Panc1 (cell line): ENCODE results near the gene RAD51C. TPM values are rescaled to one million over a fixed set of nuclear protein-coding genes. Genes with fewer than 3 reads are reported as not detected.
"Not testable (repeated sequence)": the region's sequence is repeated elsewhere in the genome, so short reads cannot be mapped to it uniquely, and the experiment has no call there.

Experiments used
- ATAC-seq: fragments of 200-7000 bp; cut with Tn5 transposase; 2 replicates; pipeline ENCODE4 v1.9.1; 2020; ENCODE audit warnings: mild to moderate bottlenecking, moderate library complexity
- BruUV-seq: library from RNA; stranded (reverse); fragments of 400-500 nt; replicated peaks from 2 replicates; lab custom pipeline; 2021; lab: Mats Ljungman, UMichigan
- CTCF ChIA-PET: fragments of 300-600 bp; sonication (Branson Sonifier 250); formaldehyde crosslinking; loops from one replicate; lab custom pipeline; 2022; ENCODE audit warnings: antibody characterized with exemption; lab: Charles Lee
- POLR2A ChIA-PET: fragments of 300-600 bp; sonication (Branson Sonifier 250); formaldehyde crosslinking; loops from one replicate; lab custom pipeline; 2022; ENCODE audit warnings: antibody characterized with exemption; lab: Charles Lee
- DNase-seq: peaks from one replicate; pipeline ENCODE4 v3.0.0-alpha.2; 2010; ENCODE audit warnings: low read depth, low spot score
- H3K27ac ChIP-seq: 2 replicates; pipeline ENCODE4 v1.5.1; 2011; ENCODE audit warnings: mild to moderate bottlenecking, low read length, inconsistent platforms
- H3K27me3 ChIP-seq: fragments of 200-500 bp; sonication (Bioruptor generic); 2 replicates; pipeline ENCODE4 v1.6.0; 2014; ENCODE audit warnings: low read length, inconsistent platforms; ENCODE audit not compliant: control insufficient read depth, insufficient read depth
- H3K36me3 ChIP-seq: fragments of 200-500 bp; sonication (Bioruptor generic); 2 replicates; pipeline ENCODE4 v1.5.1; 2014; ENCODE audit warnings: inconsistent platforms, mild to moderate bottlenecking, low read length, moderate library complexity; ENCODE audit not compliant: control insufficient read depth, insufficient read depth
- H3K4me1 ChIP-seq: 2 replicates; pipeline ENCODE4 v1.5.1; 2011; ENCODE audit warnings: inconsistent platforms, mild to moderate bottlenecking, low read length, moderate library complexity; ENCODE audit not compliant: control insufficient read depth, insufficient read depth
- H3K4me3 ChIP-seq, 2 experiments: 2 replicates each; pipeline ENCODE4 v1.5.1; 2011 to 2012; ENCODE audit warnings: low read depth in 2 of 2, low read length in 2 of 2, mild to moderate bottlenecking in 2 of 2, inconsistent platforms in 1 of 2, moderate library complexity in 1 of 2
- H3K9me3 ChIP-seq: fragments of 200-500 bp; sonication (Bioruptor generic); 2 replicates; pipeline ENCODE4 v1.5.1; 2014; ENCODE audit warnings: low read depth, mild to moderate bottlenecking, inconsistent platforms, low read length, moderate library complexity; ENCODE audit not compliant: control insufficient read depth, insufficient read depth
- POLR2AphosphoS5 ChIP-seq: IDR thresholded peaks from 2 replicates; pipeline ENCODE4 v1.6.1; 2012; ENCODE audit warnings: mild to moderate bottlenecking, low read depth, low read length, moderate library complexity
- REST ChIP-seq, 2 experiments: IDR thresholded peaks; 2 replicates each; pipeline ENCODE4 v1.6.1; 2011 to 2012; ENCODE audit warnings: low read depth in 2 of 2, control low read depth in 1 of 2, low read length in 1 of 2, mild to moderate bottlenecking in 1 of 2, moderate library complexity in 1 of 2; ENCODE audit not compliant: insufficient read depth in 1 of 2
- SIN3A ChIP-seq: IDR thresholded peaks from 2 replicates; pipeline ENCODE4 v1.6.1; 2012; ENCODE audit warnings: low read depth, mild to moderate bottlenecking, low read length, moderate library complexity, borderline replicate concordance; ENCODE audit not compliant: insufficient read depth
- TCF7L2 ChIP-seq: IDR thresholded peaks from 2 replicates; pipeline ENCODE4 v1.6.1; 2011; ENCODE audit warnings: mild to moderate bottlenecking, low read depth, low read length, inconsistent platforms
- in situ Hi-C: cut with HindIII; loops from 2 replicates; pipeline ENCODE4 v1.10.0; 2016; ENCODE audit warnings: low sequenced_read_pairs, low pct_unique_long_range_greater_than_20kb
- intact Hi-C: fragments of 100-400 bp; cut with micrococcal nuclease; formaldehyde crosslinking; loops from one replicate; pipeline ENCODE4 v1.10.0; 2022; ENCODE audit not compliant: unreplicated experiment
- total RNA-seq: library from RNA; stranded (reverse); gene quantifications from one replicate; pipeline ENCODE4 v1.2.1, GENCODE V29; 2021; ENCODE audit not compliant: unreplicated experiment
- TF ChIP-seq, protein P1 (sequence below): fragments of 450-650 bp; IDR thresholded peaks from 2 replicates; pipeline ENCODE4 v1.5.1; 2017; ENCODE audit warnings: mild to moderate bottlenecking

Gene RAD51C
- total RNA-seq, 1 experiment from 2014 or later, result 19.9 TPM

DNA sequence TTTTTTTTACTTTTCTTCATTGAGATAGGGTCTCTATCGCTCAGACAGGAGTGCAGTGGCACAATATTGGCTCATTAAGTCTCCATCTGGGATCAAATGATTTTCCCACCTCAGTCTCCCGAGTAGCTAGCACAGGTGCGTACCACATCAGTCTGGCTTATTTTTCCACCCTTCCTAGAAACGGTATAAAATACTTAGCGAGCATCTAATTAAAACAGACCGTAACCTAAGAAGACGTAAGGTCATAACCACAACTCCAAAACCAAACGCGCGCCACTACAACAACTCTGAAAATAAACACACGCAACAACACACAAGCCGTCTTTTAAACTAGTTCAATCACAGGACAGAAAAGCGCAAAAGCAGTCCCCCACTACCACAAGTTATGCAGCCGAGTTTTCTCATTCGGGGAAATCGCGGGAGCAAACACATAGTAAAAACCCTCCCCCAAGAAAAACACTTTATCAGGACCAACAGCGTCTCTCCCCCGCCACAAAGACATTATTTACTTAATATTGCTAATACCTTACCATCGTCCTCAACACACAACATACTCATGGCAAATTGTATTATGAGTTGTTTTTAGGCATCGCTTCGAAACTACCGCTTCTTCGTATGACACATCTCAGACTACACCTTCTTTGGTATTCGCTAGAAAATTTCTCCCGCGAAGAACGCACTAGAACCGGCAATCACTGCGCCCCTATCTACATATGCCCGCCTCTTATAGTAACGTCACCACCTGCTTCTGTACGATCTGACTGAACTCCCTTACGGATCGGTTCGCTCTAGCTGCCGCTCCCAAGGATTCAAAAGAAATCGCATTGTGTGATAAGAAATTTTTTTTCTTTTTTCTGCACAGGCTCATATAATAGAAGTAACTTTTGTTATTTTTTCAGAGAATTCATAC, 33.3 kb upstream of the RAD51C start:
- Histone ChIP-seq H3K27me3 (no peaks in the 10 kb centered on the region), H3K27ac (peak overlapping the region; percentile 95), H3K4me1 (no peaks in the 10 kb centered on the region), H3K9me3 (no peaks in the 10 kb centered on the region), H3K36me3 (no peaks in the 10 kb centered on the region), H3K4me3 (peak overlapping the region; percentile 43 to 56)
- ChIA-PET CTCF (no interaction called here), POLR2A (interaction anchor here (0.7 to 1.5 kb wide), 3 partner anchors 27 to 34 kb away, joined by 3 to 4 read pairs (median 4); partner anchors contain the start of gene RAD51C)
- intact Hi-C loops (loop anchor here (1.0 kb wide), 1 partner anchor 28 kb away; no protein-coding TSS in a partner anchor), in situ Hi-C loops (no loop called here)
- BruUV-seq, result TSS peak; percentile 100
- DNase-seq (peak; percentile 93), ATAC-seq (peak; percentile 95)
- TF ChIP-seq TCF7L2, result no peak
- TF ChIP-seq REST (IDR thresholded peaks at IDR 0.05; ENCODE audit: insufficient read depth in 1 of 2, low read depth in 2 of 2, low read length in 1 of 2), result no peak
- TF ChIP-seq POLR2AphosphoS5, result peak; percentile 100
- TF ChIP-seq SIN3A, result peak; percentile 99

DNA sequence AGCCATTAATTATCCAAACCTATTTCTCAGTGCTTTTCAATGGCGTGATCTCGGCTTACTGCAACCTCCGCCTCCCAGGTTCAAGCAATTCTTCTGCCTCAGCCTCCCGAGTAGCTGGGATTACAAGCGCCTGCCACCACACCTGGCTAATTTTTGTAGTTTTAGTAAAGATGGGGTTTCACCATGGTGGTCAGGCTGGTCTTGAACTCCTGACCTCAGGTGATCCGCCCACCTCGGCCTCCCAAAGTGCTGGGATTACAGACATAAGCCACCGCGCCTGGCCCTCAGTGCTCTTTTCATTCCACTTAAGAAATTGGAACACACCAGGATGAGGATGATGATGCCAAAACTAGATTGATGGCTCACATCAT, 32.7 kb upstream of the RAD51C start:
- DNase-seq, H3K27me3 ChIP-seq, in situ Hi-C loops, H3K4me1 ChIP-seq, ATAC-seq, H3K36me3 ChIP-seq, H3K9me3 ChIP-seq, CTCF ChIA-PET, BruUV-seq: not testable (repeated sequence)
- H3K27ac ChIP-seq, result peak overlapping the region; percentile 95
- intact Hi-C loops, result loop anchor here (1.0 kb wide), 1 partner anchor 28 kb away; no protein-coding TSS in a partner anchor
- POLR2A ChIA-PET, result interaction anchor here (1.5 kb wide), 1 partner anchor 33 kb away, joined by 3 read pairs; the partner anchor contains the start of gene RAD51C
- peak overlapping the region; percentile 43 to 56 for H3K4me3 ChIP-seq

DNA sequence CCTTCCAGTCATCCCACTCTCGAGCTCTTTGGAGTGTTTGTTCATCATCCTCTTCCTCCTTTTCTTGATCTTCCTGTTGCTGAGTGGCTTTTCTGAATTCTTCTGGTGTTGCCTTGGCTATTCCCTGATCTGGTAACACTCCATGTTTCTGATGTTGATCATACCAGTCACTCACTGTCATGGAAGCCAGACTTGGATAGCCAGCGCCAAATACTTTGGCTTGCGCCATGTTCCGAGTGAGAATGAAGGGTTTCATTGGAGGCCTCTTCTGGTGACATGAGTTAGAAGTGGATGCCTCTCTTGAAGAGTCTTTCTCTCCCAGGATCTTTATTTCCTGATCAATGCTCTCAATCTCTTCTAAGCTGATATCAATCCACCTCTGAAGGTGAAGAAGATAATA, 31.8 kb upstream of the RAD51C start:
- ATAC-seq, result no peak
- intact Hi-C loops, result no loop called here
- BruUV-seq, result no TSS peak

More for the DNA sequence above, 31.8 kb upstream of the RAD51C start:
- in situ Hi-C loops, result no loop called here
- TF ChIP-seq SIN3A, result no peak
- no peak for TF ChIP-seq REST (IDR thresholded peaks at IDR 0.05; ENCODE audit: insufficient read depth in 1 of 2, low read depth in 2 of 2, low read length in 1 of 2)
- no peak for TF ChIP-seq POLR2AphosphoS5
- TF ChIP-seq TCF7L2, result no peak
- TF ChIP-seq, protein P1, sequence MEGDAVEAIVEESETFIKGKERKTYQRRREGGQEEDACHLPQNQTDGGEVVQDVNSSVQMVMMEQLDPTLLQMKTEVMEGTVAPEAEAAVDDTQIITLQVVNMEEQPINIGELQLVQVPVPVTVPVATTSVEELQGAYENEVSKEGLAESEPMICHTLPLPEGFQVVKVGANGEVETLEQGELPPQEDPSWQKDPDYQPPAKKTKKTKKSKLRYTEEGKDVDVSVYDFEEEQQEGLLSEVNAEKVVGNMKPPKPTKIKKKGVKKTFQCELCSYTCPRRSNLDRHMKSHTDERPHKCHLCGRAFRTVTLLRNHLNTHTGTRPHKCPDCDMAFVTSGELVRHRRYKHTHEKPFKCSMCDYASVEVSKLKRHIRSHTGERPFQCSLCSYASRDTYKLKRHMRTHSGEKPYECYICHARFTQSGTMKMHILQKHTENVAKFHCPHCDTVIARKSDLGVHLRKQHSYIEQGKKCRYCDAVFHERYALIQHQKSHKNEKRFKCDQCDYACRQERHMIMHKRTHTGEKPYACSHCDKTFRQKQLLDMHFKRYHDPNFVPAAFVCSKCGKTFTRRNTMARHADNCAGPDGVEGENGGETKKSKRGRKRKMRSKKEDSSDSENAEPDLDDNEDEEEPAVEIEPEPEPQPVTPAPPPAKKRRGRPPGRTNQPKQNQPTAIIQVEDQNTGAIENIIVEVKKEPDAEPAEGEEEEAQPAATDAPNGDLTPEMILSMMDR, result no peak
- Histone ChIP-seq H3K9me3 (no peaks in the 10 kb centered on the region), H3K27ac (no peak overlapping the region), H3K27me3 (no peaks in the 10 kb centered on the region), H3K4me3 (no peak overlapping the region), H3K4me1 (no peaks in the 10 kb centered on the region), H3K36me3 (no peaks in the 10 kb centered on the region)
- ChIA-PET POLR2A (interaction anchor here (0.6 kb wide), 1 partner anchor 13 kb away, joined by 3 read pairs; no protein-coding TSS in a partner anchor), CTCF (no interaction called here)
- no peak for DNase-seq
